22Rv1 (cell line): ENCODE results near the gene ZNF799.

Experiments used
- ZFX ChIP-seq: fragments of 450-650 bp; IDR thresholded peaks from 2 replicates; pipeline ENCODE4 v1.6.1; 2017; ENCODE audit warnings: antibody characterized with exemption, borderline replicate concordance
- TF ChIP-seq, protein P1 (sequence below): fragments of 450-650 bp; IDR thresholded peaks from 2 replicates; pipeline ENCODE4 v1.5.1; 2017; ENCODE audit warnings: mild to moderate bottlenecking

DNA sequence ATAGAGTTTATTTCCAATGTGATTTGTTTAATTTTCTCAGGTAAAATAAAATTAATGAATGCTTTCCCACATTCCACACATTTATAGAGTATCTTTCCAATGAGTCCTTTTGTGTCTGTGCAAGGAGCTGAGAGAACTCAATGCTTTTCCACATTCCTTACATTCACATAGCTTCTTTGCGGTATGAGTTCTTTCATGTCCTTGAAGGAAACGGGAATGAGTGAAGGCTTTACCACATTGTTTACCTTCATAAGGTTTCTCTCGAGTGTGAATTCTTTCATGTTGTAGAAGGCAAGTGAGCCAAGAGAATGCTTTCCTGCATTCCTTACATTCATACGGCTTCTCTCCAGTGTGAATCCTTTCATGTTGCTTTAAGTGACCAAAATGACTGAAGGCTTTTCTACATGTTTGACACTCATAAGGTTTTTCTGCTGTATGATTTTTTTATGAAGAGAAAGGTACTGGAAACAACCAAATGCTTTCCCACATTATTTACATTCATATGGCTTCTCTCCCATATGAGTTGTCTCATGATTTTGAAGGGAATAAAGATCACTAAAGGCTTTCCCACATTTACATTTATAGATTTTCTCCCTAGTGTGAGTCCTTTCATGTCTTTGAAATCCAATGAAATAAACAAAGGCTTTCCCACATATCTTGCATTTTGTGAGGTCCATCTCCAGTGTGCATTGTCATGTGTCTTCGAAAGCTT, 21.2 kb downstream of the ZNF799 start:
- TF ChIP-seq, protein P1, sequence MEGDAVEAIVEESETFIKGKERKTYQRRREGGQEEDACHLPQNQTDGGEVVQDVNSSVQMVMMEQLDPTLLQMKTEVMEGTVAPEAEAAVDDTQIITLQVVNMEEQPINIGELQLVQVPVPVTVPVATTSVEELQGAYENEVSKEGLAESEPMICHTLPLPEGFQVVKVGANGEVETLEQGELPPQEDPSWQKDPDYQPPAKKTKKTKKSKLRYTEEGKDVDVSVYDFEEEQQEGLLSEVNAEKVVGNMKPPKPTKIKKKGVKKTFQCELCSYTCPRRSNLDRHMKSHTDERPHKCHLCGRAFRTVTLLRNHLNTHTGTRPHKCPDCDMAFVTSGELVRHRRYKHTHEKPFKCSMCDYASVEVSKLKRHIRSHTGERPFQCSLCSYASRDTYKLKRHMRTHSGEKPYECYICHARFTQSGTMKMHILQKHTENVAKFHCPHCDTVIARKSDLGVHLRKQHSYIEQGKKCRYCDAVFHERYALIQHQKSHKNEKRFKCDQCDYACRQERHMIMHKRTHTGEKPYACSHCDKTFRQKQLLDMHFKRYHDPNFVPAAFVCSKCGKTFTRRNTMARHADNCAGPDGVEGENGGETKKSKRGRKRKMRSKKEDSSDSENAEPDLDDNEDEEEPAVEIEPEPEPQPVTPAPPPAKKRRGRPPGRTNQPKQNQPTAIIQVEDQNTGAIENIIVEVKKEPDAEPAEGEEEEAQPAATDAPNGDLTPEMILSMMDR, result no peak
- TF ChIP-seq ZFX, result no peak
